IPS-15b (cell line): ENCODE measurements around the gene PSAP.

ENCODE experiments used
- H3K27me3 ChIP-seq: one replicate; pipeline ENCODE4 v1.6.1; 2013; ENCODE audit warnings: low read length; ENCODE audit not compliant: control insufficient read depth, insufficient read depth
- H3K36me3 ChIP-seq: one replicate; pipeline ENCODE4 v1.6.1; 2013; ENCODE audit warnings: low read length; ENCODE audit not compliant: control insufficient read depth, insufficient read depth
- H3K4me1 ChIP-seq: one replicate; pipeline ENCODE4 v1.6.1; 2013; ENCODE audit warnings: mild to moderate bottlenecking, low read length; ENCODE audit not compliant: control insufficient read depth, insufficient read depth
- H3K4me3 ChIP-seq: one replicate; pipeline ENCODE4 v1.5.1; 2013; ENCODE audit warnings: low read depth, low read length
- H3K9ac ChIP-seq: one replicate; pipeline ENCODE4 v1.6.1; 2013; ENCODE audit warnings: low read depth, mild to moderate bottlenecking, low read length
- H3K9me3 ChIP-seq: one replicate; pipeline ENCODE4 v1.6.1; 2013; ENCODE audit warnings: mild to moderate bottlenecking, low read length; ENCODE audit not compliant: control insufficient read depth, insufficient read depth

The PSAP gene

DNA sequence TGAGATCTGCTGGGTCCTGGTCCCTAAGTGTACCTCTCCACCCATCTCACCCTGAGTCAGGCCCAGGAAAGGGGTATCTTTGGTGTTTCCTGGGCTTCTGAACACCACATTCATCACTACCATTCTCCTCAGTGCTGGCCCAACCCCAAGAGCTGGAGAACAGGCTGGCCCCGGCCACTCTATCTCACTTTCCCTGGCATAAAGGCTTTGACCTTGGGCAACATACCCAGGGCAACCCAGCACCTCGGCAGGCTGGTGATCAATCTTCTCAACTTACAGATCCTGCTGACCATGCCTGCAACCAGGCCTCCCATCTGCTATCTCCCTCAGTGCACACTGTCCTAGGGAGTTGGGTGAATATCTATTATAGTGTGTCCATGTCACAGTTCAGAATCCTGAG, 79.8 kb downstream of the PSAP start:
- Histone ChIP-seq H3K4me1 (no peaks in the 10 kb centered on the region), H3K9me3 (no peaks in the 10 kb centered on the region), H3K4me3 (no peak overlapping the region), H3K27me3 (peaks cover 27% of the 10 kb centered on the region), H3K36me3 (no peaks in the 10 kb centered on the region), H3K9ac (no peak overlapping the region)

DNA sequence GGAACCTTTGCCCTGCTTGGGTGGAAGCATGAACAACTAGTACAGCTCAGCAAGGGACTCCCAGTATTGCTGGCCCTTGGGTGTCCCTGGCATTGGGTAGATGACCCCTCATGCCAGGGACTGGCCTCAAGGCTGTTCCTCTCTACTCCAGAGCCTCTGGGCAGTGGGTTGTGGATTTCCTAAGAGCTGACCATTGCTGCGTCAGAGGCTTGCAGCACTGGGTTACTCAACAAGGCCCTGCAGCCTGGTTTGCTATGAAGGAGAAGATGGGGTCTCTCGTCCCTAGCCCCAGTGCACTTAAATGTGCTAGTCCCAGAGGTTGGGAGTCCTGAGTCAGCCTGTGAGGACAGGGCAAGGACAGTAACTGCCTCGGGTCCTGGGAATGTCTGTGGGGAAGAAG, 80.3 kb downstream of the PSAP start:
- no peaks in the 10 kb centered on the region for H3K4me1 ChIP-seq
- no peak overlapping the region for H3K9ac ChIP-seq
- no peak overlapping the region for H3K4me3 ChIP-seq
- no peaks in the 10 kb centered on the region for H3K9me3 ChIP-seq
- no peaks in the 10 kb centered on the region for H3K36me3 ChIP-seq
- H3K27me3 ChIP-seq, result peaks cover 27% of the 10 kb centered on the region

DNA sequence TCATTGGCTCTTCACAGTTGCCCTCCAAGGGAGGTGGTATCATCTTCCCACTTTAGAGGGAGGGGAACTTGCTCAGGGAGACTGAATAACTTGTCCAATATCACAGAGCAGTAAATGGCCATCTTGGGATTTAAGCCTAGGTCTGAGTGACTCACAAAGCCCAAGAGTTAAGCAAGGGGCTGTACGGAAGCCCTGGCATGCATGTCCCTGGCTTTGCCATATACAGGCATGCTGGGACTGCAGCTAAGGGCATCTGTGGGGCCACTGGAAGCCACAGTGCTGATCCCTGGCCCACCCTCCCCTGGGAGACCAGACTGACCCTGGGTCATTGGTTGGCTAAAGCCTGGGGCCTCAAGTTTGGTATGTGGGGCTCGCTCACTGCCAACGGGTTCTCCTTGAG, 80.8 kb downstream of the PSAP start:
- Histone ChIP-seq H3K4me3 (no peak overlapping the region), H3K27me3 (peaks cover 25% of the 10 kb centered on the region), H3K4me1 (no peaks in the 10 kb centered on the region), H3K9me3 (no peaks in the 10 kb centered on the region), H3K36me3 (no peaks in the 10 kb centered on the region), H3K9ac (no peak overlapping the region)

DNA sequence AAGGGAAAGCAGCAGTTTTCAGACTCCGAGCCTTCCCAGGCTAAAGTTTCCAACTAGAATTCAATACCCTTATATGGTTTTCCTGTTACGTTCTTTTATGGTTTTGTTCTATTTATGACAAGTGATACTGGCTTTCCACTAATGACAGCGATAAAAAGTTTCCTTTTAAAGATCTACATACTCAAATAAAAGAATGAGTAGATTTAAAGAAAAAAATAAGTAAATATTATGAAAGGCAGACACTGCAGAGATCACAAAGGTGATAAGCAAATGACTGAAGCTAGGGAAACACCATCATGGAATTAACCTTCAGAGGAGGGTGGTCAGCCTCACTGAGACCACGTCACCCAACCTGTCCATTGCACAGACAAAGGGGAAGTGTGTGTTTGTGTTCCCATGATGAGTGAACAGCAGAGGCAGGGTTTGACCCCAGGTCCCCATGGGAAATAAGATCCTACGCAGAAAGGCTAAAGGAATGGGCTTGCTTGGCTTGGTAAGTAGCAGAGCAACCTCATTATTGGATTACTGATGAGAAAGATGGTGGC, 81.7 kb downstream of the PSAP start:
- Histone ChIP-seq H3K9me3 (no peaks in the 10 kb centered on the region), H3K4me1 (no peaks in the 10 kb centered on the region), H3K4me3 (no peak overlapping the region), H3K27me3 (peaks cover 22% of the 10 kb centered on the region), H3K36me3 (no peaks in the 10 kb centered on the region), H3K9ac (no peak overlapping the region)

DNA sequence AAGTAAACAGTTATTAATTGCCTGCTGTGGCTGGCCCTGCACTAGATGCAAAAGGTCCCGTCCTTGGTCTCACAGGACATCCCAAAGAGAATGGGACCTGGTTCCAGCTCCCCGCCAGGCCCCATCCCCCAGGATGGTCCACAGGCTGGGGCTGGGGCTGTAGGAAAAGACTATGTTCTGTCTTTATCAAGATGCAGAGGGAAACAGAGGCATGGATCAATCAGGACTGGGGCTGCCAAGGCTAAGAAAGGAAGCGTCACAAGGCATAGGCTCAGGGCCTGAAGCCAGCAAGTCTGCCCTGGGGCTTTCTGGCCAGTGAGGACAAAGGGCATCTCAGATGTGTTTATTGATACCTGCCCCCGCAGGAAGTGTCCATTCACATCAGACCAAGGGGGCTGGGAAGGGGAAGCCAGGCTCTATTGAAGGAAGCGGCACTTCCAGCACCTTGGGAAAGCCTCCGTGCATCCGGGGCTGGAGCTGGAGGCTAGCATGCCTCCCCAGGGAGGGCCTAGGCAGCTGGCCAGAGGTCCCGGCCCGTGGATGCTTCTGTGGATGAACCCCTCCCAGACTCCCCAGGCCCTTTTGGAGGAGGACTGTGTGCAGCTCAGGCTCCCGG, 83.5 kb downstream of the PSAP start:
- Histone ChIP-seq H3K27me3 (peaks cover 9% of the 10 kb centered on the region), H3K36me3 (no peaks in the 10 kb centered on the region), H3K4me1 (no peaks in the 10 kb centered on the region), H3K9me3 (no peaks in the 10 kb centered on the region), H3K4me3 (no peak overlapping the region), H3K9ac (no peak overlapping the region)

DNA sequence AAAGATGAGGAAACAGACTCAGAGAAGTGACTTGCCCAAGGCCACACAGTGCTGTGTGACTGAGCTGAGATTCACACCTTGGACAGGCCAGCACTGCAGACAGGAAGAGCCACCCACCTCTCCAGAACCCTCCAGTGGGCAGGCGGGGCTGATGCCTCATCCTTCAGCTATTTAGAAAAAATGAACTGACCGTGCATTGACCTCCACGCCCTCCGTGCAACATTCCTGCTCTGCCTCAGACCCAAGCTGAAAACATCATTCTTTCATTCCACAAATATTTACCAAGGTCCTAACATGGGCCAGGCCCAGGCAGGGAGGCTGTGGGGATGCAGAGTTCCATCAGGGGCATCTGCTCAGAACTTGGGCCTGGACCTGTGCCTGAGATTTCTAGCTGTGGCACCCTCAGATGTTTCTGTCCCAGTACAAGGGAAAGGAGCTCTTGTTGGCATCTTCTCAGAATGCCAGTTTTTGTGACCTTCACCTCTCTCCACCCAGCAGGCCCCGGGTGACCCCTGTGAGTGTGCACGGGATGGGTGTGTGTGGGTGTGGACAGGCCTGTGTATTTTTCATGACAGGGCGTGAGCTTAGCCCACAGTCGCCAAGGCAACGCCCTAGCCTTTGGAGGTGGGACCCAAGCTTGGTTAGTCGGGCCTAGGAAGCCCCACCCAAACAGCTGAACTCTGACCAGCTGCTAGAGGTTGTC, 84.2 kb downstream of the PSAP start:
- Histone ChIP-seq H3K27me3 (peaks cover 2% of the 10 kb centered on the region), H3K36me3 (no peaks in the 10 kb centered on the region), H3K9ac (no peak overlapping the region), H3K9me3 (no peaks in the 10 kb centered on the region), H3K4me3 (no peak overlapping the region), H3K4me1 (no peaks in the 10 kb centered on the region)
